ENCODE results near the gene SLC9A9.

The SLC9A9 gene

DNA sequence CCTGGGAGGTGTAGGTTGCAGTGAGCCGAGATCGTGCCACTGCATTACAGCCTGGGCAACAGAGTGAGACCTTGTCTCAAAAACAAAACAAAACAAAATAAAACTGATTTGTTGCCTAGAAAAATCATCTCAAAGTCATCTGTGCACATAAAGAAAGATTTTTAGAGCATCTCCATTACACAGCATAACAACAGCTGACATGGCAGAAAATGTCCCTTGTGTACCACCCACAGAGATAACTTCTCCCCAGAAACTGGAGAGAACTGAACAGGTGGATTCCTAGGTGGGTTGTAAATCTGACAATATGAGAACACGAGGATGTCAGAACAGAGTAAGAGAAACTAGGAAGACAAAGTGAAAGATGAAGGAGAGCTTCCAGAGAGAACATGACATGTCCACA, 207.5 kb downstream of the SLC9A9 start:
- TF ChIP-seq, protein P1, sequence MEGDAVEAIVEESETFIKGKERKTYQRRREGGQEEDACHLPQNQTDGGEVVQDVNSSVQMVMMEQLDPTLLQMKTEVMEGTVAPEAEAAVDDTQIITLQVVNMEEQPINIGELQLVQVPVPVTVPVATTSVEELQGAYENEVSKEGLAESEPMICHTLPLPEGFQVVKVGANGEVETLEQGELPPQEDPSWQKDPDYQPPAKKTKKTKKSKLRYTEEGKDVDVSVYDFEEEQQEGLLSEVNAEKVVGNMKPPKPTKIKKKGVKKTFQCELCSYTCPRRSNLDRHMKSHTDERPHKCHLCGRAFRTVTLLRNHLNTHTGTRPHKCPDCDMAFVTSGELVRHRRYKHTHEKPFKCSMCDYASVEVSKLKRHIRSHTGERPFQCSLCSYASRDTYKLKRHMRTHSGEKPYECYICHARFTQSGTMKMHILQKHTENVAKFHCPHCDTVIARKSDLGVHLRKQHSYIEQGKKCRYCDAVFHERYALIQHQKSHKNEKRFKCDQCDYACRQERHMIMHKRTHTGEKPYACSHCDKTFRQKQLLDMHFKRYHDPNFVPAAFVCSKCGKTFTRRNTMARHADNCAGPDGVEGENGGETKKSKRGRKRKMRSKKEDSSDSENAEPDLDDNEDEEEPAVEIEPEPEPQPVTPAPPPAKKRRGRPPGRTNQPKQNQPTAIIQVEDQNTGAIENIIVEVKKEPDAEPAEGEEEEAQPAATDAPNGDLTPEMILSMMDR (IDR thresholded peaks at IDR 0.05; ENCODE audit: extremely low read depth, missing control alignments) = no peak
- DNase-seq (ENCODE audit: low spot score) = no peak

- TF ChIP-seq, protein P1 (IDR thresholded peaks at IDR 0.05; ENCODE audit: extremely low read depth, missing control alignments) = no peak
- no peak for DNase-seq (ENCODE audit: low spot score)
Observed at GRCh38 chr3:143637133-143637532, 211.1 kb downstream of the SLC9A9 start.

- DNase-seq (ENCODE audit: low spot score) = no peak
- TF ChIP-seq, protein P1 (IDR thresholded peaks at IDR 0.05; ENCODE audit: extremely low read depth, missing control alignments) = no peak
Observed at GRCh38 chr3:143634991-143635390, 213.3 kb downstream of the SLC9A9 start.

GRCh38 chr3:143634427-143634826, 213.8 kb downstream of the SLC9A9 start:
- TF ChIP-seq, protein P1 (IDR thresholded peaks at IDR 0.05; ENCODE audit: extremely low read depth, missing control alignments) = no peak
- no peak for DNase-seq (ENCODE audit: low spot score)

- TF ChIP-seq, protein P1 (IDR thresholded peaks at IDR 0.05; ENCODE audit: extremely low read depth, missing control alignments) = no peak
- no peak for DNase-seq (ENCODE audit: low spot score)
Observed at GRCh38 chr3:143633816-143634215, 214.5 kb downstream of the SLC9A9 start.

DNA sequence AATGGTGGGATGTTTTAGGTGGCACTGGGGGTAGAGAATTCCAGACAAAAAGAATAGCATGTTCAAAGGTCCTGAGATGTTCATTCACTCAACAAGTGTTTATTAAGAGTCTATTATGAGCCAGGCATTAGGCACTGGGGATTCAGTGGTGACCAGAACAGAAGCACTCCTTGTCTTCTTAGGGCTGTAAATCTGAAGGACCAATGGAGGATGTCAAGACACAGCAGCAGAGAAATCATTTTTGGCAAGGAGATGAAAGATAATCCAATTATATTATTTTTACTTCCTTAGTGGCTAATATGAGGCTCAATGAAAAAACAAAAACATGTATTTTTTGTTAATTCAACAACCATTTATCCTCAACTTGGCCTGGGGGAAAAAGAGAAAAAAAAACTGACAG, 218.5 kb downstream of the SLC9A9 start:
- no peak for DNase-seq (ENCODE audit: low spot score)
- TF ChIP-seq, protein P1 (IDR thresholded peaks at IDR 0.05; ENCODE audit: extremely low read depth, missing control alignments) = no peak

GRCh38 chr3:143628971-143629370, 219.3 kb downstream of the SLC9A9 start:
- no peak for DNase-seq (ENCODE audit: low spot score)
- TF ChIP-seq, protein P1 (IDR thresholded peaks at IDR 0.05; ENCODE audit: extremely low read depth, missing control alignments) = no peak

Data from GM20000 (cell line).